ENCODE results near the gene SPO11. TPM values are rescaled to one million over a fixed set of nuclear protein-coding genes. Genes with fewer than 3 reads are reported as not detected.

Gene SPO11
- total and polyA plus RNA-seq, 9 of the 15 experiments (the other 6 are each of a cell fraction or from before 2014, with no cell fraction given): not detected

DNA sequence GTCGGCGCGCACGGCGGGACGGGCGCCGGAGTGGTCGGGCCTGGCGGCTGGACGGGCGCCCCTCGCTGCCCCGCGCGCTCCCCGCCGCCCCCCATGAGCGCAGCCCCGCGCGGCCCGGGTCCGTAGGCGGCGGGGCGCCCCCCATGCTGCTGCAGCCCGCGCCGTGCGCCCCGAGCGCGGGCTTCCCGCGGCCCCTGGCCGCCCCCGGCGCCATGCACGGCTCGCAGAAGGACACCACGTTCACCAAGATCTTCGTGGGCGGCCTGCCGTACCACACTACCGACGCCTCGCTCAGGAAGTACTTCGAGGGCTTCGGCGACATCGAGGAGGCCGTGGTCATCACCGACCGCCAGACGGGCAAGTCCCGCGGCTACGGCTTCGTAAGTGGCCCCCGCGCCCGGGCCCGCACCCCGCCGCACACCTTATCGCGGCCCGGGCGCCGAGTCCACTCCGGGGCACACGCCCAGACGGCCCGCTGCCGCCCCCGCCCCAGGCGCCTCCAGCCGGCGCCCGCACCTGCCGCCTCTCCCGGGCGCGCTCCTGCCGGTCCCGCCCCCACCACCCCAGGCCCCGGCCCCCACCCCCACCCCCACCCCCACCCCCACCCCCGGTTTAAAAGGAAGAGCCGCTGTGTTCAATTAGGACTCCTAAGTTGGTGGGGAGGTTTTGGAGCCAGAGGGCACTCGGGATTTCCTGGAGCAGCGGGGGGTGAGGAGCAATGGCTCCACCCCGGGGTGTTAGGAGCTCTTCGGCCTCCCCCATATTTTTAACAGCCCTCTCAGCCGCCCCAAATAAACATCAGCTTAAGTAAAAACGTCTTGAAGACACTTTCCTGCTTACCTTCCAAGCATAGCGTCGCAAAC is 62.1 kb downstream of the SPO11 start (continued):
- TF ChIP-seq, protein P1, sequence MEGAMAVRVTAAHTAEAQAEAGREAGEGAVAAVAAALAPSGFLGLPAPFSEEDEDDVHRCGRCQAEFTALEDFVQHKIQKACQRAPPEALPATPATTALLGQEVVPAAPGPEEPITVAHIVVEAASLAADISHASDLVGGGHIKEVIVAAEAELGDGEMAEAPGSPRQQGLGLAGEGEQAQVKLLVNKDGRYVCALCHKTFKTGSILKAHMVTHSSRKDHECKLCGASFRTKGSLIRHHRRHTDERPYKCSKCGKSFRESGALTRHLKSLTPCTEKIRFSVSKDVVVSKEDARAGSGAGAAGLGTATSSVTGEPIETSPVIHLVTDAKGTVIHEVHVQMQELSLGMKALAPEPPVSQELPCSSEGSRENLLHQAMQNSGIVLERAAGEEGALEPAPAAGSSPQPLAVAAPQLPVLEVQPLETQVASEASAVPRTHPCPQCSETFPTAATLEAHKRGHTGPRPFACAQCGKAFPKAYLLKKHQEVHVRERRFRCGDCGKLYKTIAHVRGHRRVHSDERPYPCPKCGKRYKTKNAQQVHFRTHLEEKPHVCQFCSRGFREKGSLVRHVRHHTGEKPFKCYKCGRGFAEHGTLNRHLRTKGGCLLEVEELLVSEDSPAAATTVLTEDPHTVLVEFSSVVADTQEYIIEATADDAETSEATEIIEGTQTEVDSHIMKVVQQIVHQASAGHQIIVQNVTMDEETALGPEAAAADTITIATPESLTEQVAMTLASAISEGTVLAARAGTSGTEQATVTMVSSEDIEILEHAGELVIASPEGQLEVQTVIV (CRISPR knock-in tag; IDR thresholded peaks at IDR 0.05; ENCODE audit: borderline replicate concordance): no peak
- TF ChIP-seq RHOXF2B (CRISPR knock-in tag; conservative IDR thresholded peaks at IDR 0.05) (no peak), NFIC (IDR thresholded peaks at IDR 0.05) (0 out of 2 replicates have a peak, but pooled peaks have one; percentile 11), ZNF197 (CRISPR knock-in tag; IDR thresholded peaks at IDR 0.05; ENCODE audit: low read depth) (no peak), MCM7 (IDR thresholded peaks at IDR 0.05) (no peak), FOXJ2 (tag; IDR thresholded peaks at IDR 0.05) (no peak), RERE (CRISPR knock-in tag; IDR thresholded peaks at IDR 0.05; ENCODE audit: borderline replicate concordance) (no peak), FOXP1 (CRISPR knock-in tag; IDR thresholded peaks at IDR 0.05) (no peak), HINFP (tag; conservative IDR thresholded peaks at IDR 0.05; ENCODE audit: low read depth) (no peak), SMAD4 (CRISPR knock-in tag; conservative IDR thresholded peaks at IDR 0.05) (peak; percentile 84), FUS (optimal IDR thresholded peaks at IDR 0.05; ENCODE audit: low read depth, low read length) (no peak), DACH1 (IDR thresholded peaks at IDR 0.05; ENCODE audit: partially characterized antibody) (no peak), ZNF445 (CRISPR knock-in tag; IDR thresholded peaks at IDR 0.05; ENCODE audit: low read depth) (no peak), L3MBTL2 (IDR thresholded peaks at IDR 0.05) (no peak), CBFA2T3 (IDR thresholded peaks at IDR 0.05) (no peak), ZNF583 (CRISPR knock-in tag; IDR thresholded peaks at IDR 0.05) (no peak)
- TF ChIP-seq, protein P2, sequence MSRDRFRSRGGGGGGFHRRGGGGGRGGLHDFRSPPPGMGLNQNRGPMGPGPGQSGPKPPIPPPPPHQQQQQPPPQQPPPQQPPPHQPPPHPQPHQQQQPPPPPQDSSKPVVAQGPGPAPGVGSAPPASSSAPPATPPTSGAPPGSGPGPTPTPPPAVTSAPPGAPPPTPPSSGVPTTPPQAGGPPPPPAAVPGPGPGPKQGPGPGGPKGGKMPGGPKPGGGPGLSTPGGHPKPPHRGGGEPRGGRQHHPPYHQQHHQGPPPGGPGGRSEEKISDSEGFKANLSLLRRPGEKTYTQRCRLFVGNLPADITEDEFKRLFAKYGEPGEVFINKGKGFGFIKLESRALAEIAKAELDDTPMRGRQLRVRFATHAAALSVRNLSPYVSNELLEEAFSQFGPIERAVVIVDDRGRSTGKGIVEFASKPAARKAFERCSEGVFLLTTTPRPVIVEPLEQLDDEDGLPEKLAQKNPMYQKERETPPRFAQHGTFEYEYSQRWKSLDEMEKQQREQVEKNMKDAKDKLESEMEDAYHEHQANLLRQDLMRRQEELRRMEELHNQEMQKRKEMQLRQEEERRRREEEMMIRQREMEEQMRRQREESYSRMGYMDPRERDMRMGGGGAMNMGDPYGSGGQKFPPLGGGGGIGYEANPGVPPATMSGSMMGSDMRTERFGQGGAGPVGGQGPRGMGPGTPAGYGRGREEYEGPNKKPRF (IDR thresholded peaks at IDR 0.05; ENCODE audit: low read depth, low read length): no peak
